AG09319 (cell line): ENCODE measurements around the gene PTPN23.

ENCODE experiments used
- DNase-seq: peaks from one replicate; pipeline ENCODE4 v3.0.0-alpha.2; 2010; ENCODE audit warnings: low read depth; ENCODE audit errors: extremely low read depth
- TF ChIP-seq, protein P1 (sequence below): IDR thresholded peaks from 2 replicates; pipeline ENCODE4 v1.5.1; 2011; ENCODE audit warnings: low read depth, mild to moderate bottlenecking, inconsistent platforms, low read length, moderate library complexity

The PTPN23 gene

GRCh38 chr3:47416041-47416440 lies 35.2 kb downstream of the PTPN23 start:
- no peak for DNase-seq
- TF ChIP-seq, protein P1, sequence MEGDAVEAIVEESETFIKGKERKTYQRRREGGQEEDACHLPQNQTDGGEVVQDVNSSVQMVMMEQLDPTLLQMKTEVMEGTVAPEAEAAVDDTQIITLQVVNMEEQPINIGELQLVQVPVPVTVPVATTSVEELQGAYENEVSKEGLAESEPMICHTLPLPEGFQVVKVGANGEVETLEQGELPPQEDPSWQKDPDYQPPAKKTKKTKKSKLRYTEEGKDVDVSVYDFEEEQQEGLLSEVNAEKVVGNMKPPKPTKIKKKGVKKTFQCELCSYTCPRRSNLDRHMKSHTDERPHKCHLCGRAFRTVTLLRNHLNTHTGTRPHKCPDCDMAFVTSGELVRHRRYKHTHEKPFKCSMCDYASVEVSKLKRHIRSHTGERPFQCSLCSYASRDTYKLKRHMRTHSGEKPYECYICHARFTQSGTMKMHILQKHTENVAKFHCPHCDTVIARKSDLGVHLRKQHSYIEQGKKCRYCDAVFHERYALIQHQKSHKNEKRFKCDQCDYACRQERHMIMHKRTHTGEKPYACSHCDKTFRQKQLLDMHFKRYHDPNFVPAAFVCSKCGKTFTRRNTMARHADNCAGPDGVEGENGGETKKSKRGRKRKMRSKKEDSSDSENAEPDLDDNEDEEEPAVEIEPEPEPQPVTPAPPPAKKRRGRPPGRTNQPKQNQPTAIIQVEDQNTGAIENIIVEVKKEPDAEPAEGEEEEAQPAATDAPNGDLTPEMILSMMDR: no peak

DNA sequence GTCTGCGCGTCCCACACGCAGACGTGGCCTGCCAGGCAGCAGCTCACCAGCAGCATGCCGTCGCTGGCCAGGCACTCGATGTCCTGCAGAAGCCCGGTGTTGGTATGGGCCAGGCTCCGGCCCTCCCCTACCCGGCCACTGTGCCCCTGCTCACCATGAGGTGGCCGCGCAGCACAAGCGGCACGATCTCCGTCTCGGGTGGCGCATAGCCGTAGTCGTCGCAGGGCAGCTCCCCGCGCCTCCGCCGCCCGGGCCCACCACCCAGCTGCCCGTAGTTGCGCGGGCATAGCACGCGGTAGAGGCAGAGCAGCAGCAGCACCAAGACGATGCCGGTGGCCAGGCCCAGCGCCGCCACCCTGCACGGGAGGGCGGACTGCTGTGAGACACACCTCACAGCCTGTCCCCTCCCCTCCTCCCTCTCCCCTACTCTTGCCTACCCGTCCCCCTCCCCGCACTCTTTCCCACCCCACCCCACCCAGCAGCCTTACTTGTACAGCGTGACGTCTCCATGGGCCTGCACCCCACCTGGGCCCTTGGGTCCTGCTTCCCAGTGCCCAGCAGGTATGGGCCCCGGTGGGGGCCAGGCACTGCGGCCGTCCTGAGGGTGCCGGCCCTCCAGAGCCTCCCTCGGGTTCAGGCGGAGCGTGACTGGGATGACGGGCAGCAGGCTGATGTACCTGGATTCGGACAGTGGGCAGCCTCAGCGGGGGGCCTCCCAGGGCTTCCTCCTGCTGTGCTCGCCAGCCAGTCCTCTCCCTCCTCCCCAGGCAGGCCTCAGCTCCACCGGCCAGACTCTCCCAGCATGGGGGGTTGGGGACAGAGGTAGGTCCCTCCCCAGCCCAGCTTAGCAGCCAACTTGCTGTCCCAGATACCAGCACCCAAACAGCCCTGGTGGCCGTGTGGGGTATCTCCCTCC lies 37.6 kb downstream of the PTPN23 start:
- TF ChIP-seq, protein P1: no peak
- no peak for DNase-seq

DNA sequence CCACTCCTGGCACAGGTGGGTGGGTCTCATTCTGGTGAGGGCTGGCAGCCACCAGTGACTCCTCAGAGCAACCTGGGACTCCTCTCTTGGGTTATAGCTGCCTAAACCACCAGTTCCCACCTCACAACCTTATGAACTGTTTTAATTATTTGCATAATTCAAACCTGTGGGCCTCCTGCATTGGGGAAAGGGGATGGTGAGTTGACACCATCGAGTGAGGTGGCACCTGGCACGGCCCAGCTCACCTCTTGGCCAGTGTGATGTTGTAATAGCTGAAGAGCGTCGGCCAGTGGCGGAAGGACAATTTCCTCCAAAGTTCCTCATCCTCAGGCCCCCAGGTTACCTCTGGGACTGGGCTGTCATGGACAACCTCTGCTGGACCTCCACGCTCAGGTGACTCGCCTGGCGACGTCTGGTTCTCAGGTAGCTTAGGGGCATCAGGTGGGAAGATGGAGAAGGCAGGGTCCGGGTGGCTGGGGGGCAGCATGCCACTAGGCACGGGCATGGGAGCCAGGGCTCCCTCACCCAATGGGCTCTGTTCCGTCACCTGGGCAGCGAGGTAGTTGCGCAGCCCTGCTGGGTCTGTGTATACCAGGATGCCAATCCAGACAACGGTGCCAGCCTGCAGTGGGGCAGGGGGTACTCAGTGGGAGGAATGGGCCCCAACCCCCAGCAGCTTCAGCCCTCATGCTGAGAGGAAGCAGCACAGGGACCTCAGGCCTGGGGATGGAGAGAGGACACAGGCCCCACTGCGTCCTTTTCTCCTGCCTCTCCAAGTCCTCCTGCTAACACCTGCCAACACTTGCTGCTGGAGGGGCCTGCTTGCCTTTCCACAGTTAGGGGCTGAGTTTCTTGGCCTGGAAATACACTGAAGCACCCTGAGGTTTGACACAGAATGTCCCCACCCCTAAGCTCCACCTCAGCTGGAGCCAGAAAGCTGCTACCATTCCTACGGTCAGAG lies 38.5 kb downstream of the PTPN23 start:
- TF ChIP-seq, protein P1: no peak

GRCh38 chr3:47420044-47420430 lies 39.2 kb downstream of the PTPN23 start:
- no peak for DNase-seq
- TF ChIP-seq, protein P1: no peak

More for the DNA sequence above, 38.5 kb downstream of the PTPN23 start:
- DNase-seq: no peak

DNA sequence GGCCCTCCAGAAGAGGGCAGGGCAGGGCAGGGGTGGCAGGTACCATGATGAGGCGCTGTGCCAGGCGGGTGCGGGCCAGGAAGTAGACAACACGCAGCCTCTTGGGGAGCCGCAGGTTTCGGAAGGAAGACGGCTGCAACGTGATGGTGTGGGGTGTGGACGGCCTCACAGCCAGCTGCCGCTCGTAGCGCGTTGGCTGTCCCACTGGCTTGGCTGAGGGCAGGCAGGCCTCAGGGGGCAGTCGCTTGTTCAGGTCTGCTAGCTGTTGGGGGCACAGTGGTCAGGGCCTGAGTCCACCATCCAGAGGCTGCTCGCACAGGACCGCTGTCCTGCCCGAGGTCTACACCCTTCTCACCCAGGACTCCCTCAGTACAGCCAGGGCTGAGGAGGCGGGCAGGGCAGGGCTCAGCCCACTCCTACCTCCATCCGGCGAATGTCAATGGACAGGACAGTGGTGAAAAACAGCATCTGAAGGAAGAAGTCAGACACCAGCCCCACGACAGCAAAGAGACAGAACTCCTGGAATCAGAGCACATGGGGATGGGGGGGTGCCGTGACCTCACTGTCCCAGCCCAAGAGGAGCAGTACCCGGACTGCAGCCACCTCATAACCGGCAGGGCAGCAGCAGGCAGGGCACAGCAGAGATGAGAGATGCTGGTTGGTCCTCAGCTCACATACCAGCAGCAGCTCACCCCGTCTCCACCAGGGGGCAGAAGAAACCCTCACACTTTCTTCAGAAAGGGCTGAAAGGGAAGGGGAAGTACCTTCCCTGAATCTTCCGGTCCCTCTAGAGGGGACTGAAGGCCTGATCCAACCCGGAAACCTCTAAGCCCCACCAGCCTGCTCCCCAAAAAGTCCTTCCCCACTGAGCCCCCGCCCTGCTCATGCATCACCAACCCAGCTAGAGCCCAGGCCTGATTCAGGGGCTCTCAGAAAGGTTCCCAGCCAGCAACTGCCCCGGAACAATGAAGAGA lies 40.0 kb downstream of the PTPN23 start:
- TF ChIP-seq, protein P1: peak; percentile 96
- DNase-seq: peak; percentile 62

DNA sequence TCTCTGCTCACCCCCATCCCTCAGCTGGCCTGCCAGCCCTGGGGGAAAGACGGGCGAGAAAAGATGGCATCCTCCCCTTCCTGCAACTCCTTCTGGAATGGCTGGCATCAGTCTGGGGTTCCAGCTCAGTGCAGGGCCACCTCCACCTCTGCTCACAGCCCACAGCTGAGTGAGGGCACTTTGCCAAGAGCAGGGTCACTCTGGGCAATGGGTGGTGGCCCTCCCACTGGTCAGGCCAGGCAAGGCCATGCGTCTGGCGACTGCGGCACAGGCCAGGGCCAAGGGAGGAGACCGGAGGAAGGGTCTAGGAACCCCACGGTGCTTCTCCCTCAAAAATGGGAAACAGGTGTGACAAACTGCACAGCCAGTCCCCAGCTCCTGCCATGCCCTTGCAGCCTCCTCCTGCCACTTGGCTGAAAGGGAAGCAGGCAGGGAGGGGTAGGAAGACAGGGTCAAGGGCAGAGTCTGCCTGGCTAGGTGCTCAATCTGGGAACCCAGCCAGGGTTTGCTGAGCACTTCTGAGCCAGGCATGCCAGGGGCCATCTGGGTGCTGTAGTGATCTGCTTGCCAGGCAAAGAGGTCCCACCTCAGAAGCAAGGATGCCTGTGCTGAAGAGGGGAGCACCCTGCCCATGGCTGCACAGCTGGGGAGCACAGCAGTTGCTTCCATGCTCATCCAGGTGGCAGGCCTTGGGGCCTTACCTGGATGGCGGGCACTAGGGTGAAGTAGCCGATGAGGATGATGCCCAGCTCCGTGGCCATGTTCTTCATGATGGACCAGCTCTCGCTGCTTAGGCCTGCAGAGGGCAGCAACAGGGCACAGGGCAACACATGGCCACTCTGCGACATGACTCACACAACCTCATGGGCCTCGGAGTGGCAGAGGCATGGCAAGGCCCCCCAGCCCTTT lies 41.2 kb downstream of the PTPN23 start:
- TF ChIP-seq, protein P1: peak; percentile 23
- DNase-seq: no peak
